ENCODE measurements around the gene OGDHL. TPM values are rescaled to one million over a fixed set of nuclear protein-coding genes. Genes with fewer than 3 reads are reported as not detected.

The OGDHL gene
- total RNA-seq, 2 donors from 2014 or later = not detected

DNA sequence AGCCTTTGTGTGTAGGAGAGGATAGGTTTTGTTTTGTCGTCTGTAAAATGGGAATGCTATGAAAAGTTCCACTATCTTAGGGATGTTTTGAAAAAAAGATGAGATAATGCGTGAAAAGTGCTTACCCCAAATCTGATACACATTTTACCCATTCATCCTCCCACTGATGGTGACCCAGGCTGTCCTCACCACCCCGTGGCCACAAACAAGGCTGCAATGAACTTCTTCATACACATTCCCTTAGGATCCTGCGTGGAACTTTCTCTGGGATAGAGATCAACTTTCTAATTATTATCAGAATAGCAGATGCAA is 399 bp upstream of the OGDHL start:
- Histone ChIP-seq H3K9me3 (no peaks in the 10 kb centered on the region), H3K4me1 (ENCODE audit: control insufficient read depth in 1 of 2, low read depth in 2 of 2) (peaks cover 3 to 8% of the 10 kb centered on the region in 2 donors), H3K27ac (no peak overlapping the region), H3K36me3 (no peaks in the 10 kb centered on the region), H3K27me3 (replicated peaks; ENCODE audit: insufficient read depth) (no peaks in the 10 kb centered on the region), H3K4me3 (peak overlapping the region; percentile 67)
- no peak for DNase-seq (ENCODE audit: low spot score)
- ATAC-seq (ENCODE audit: insufficient number of reproducible peaks, low FRiP score, low read depth) = no peak
- TF ChIP-seq, protein P1, sequence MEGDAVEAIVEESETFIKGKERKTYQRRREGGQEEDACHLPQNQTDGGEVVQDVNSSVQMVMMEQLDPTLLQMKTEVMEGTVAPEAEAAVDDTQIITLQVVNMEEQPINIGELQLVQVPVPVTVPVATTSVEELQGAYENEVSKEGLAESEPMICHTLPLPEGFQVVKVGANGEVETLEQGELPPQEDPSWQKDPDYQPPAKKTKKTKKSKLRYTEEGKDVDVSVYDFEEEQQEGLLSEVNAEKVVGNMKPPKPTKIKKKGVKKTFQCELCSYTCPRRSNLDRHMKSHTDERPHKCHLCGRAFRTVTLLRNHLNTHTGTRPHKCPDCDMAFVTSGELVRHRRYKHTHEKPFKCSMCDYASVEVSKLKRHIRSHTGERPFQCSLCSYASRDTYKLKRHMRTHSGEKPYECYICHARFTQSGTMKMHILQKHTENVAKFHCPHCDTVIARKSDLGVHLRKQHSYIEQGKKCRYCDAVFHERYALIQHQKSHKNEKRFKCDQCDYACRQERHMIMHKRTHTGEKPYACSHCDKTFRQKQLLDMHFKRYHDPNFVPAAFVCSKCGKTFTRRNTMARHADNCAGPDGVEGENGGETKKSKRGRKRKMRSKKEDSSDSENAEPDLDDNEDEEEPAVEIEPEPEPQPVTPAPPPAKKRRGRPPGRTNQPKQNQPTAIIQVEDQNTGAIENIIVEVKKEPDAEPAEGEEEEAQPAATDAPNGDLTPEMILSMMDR (IDR thresholded peaks at IDR 0.05) = no peak

- no peaks in the 10 kb centered on the region for H3K9me3 ChIP-seq
- DNase-seq (ENCODE audit: low spot score) = no peak
- ATAC-seq (ENCODE audit: insufficient number of reproducible peaks, low FRiP score, low read depth) = no peak
- H3K36me3 ChIP-seq = no peaks in the 10 kb centered on the region
- H3K4me1 ChIP-seq (ENCODE audit: control insufficient read depth in 1 of 2, low read depth in 2 of 2) = peaks cover 3 to 8% of the 10 kb centered on the region in 2 donors
- no peaks in the 10 kb centered on the region for H3K27me3 ChIP-seq (replicated peaks; ENCODE audit: insufficient read depth)
- TF ChIP-seq, protein P1 (IDR thresholded peaks at IDR 0.05) = no peak
- H3K27ac ChIP-seq = no peak overlapping the region
- H3K4me3 ChIP-seq = no peak overlapping the region
These were observed 828 bp downstream of the OGDHL start for GRCh38 chr10:49761201-49761788.

- H3K27me3 ChIP-seq (replicated peaks; ENCODE audit: insufficient read depth) = no peaks in the 10 kb centered on the region
- no peak overlapping the region for H3K4me3 ChIP-seq
- DNase-seq (ENCODE audit: low spot score) (no peak), ATAC-seq (ENCODE audit: insufficient number of reproducible peaks, low FRiP score, low read depth) (no peak)
- peaks cover 3 to 8% of the 10 kb centered on the region in 2 donors for H3K4me1 ChIP-seq (ENCODE audit: control insufficient read depth in 1 of 2, low read depth in 2 of 2)
- no peaks in the 10 kb centered on the region for H3K9me3 ChIP-seq
- TF ChIP-seq, protein P1 (IDR thresholded peaks at IDR 0.05) = no peak
- H3K27ac ChIP-seq = no peak overlapping the region
- no peaks in the 10 kb centered on the region for H3K36me3 ChIP-seq
These were observed 1.3 kb downstream of the OGDHL start for GRCh38 chr10:49760789-49761188.

- TF ChIP-seq, protein P1 (IDR thresholded peaks at IDR 0.05) = no peak
- H3K4me3 ChIP-seq = no peak overlapping the region
- no peaks in the 10 kb centered on the region for H3K9me3 ChIP-seq
- H3K27ac ChIP-seq = no peak overlapping the region
- DNase-seq (ENCODE audit: low spot score) = no peak
- no peak for ATAC-seq (ENCODE audit: insufficient number of reproducible peaks, low FRiP score, low read depth)
- peaks cover 3 to 8% of the 10 kb centered on the region in 2 donors for H3K4me1 ChIP-seq (ENCODE audit: control insufficient read depth in 1 of 2, low read depth in 2 of 2)
- H3K36me3 ChIP-seq = no peaks in the 10 kb centered on the region
- H3K27me3 ChIP-seq (replicated peaks; ENCODE audit: insufficient read depth) = no peaks in the 10 kb centered on the region
These were observed 2.2 kb downstream of the OGDHL start for GRCh38 chr10:49759787-49760551.

DNA sequence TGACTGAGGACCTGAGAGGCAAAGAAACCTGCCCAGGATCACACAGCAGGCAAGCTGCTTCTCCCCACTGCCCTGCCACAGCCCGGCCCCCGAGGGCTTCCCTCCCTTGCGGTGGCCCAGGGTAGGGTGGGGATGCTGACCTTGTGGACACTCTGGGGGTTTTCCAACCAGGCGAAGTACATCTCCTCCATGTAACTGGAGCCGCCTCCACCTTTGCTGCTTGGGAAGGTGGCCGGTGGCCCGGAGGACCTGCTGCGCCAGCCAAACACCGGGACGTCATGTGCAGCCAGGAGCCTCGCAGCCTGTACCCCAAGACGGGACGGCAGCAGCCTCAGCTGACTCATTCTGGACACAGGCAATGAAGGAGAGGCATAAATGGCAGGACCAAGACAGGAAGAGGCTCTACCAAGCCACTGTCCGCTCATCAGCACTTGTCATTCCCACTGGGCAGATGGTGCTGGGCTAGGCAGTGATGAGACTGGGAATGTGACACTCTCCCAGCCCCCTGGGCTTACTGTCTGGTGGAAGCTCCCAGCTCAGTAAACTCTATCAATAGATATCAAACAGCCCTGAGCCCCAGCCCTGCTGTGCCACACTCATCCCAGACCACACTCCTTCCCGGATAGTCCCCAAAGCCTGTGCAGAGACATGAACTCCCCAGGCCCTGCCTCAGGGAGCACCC is 3.7 kb downstream of the OGDHL start:
- Histone ChIP-seq H3K27ac (no peak overlapping the region), H3K4me1 (ENCODE audit: control insufficient read depth in 1 of 2, low read depth in 2 of 2) (peaks cover 3 to 8% of the 10 kb centered on the region in 2 donors), H3K9me3 (no peaks in the 10 kb centered on the region), H3K36me3 (no peaks in the 10 kb centered on the region), H3K4me3 (no peak overlapping the region), H3K27me3 (replicated peaks; ENCODE audit: insufficient read depth) (no peaks in the 10 kb centered on the region)
- DNase-seq (ENCODE audit: low spot score) (no peak), ATAC-seq (ENCODE audit: insufficient number of reproducible peaks, low FRiP score, low read depth) (no peak)
- TF ChIP-seq, protein P1 (IDR thresholded peaks at IDR 0.05) = no peak
